Measurements from ENCODE around the gene PAFAH2. TPM values are rescaled to one million over a fixed set of nuclear protein-coding genes. Genes with fewer than 3 reads are reported as not detected.
"Not testable (repeated sequence)": the region's sequence is repeated elsewhere in the genome, so short reads cannot be mapped to it uniquely, and the experiment has no call there.

PAFAH2 gene
- total RNA-seq, 1 donor from 2014 or later = 11.3 TPM

GRCh38 chr1:25990251-25990650 lies 7.6 kb downstream of the PAFAH2 start:
- no peak for DNase-seq (ENCODE audit: low read depth)
- no peak for FAIRE-seq
- no peak for TF ChIP-seq CTCF (IDR thresholded peaks at IDR 0.05; ENCODE audit: insufficient read depth, low read length, severe bottlenecking)
- Histone ChIP-seq H3K36me3 (ENCODE audit: control insufficient read depth, insufficient read depth, low read length) (peaks cover 15% of the 10 kb centered on the region), H3K27me3 (ENCODE audit: control insufficient read depth, insufficient read depth, low read length) (no peaks in the 10 kb centered on the region), H3K4me3 (ENCODE audit: low read depth, low read length) (no peak overlapping the region)

- no peak for TF ChIP-seq CTCF (IDR thresholded peaks at IDR 0.05; ENCODE audit: insufficient read depth, low read length, severe bottlenecking)
- DNase-seq (ENCODE audit: low read depth) = no peak
- H3K4me3 ChIP-seq (ENCODE audit: low read depth, low read length) = no peak overlapping the region
- H3K36me3 ChIP-seq (ENCODE audit: control insufficient read depth, insufficient read depth, low read length) = peaks cover 15% of the 10 kb centered on the region
- FAIRE-seq = no peak
- H3K27me3 ChIP-seq (ENCODE audit: control insufficient read depth, insufficient read depth, low read length) = no peaks in the 10 kb centered on the region
These were observed 8.2 kb downstream of the PAFAH2 start for GRCh38 chr1:25989440-25990234.

- no peak for TF ChIP-seq CTCF (IDR thresholded peaks at IDR 0.05; ENCODE audit: insufficient read depth, low read length, severe bottlenecking)
- Histone ChIP-seq H3K4me3 (ENCODE audit: low read depth, low read length) (no peak overlapping the region), H3K27me3 (ENCODE audit: control insufficient read depth, insufficient read depth, low read length) (no peaks in the 10 kb centered on the region), H3K36me3 (ENCODE audit: control insufficient read depth, insufficient read depth, low read length) (peaks cover 16% of the 10 kb centered on the region)
- DNase-seq (ENCODE audit: low read depth) (no peak), FAIRE-seq (no peak)
These were observed 9.9 kb downstream of the PAFAH2 start for GRCh38 chr1:25987951-25988350.

- H3K4me3 ChIP-seq (ENCODE audit: low read depth, low read length); H3K27me3 ChIP-seq (ENCODE audit: control insufficient read depth, insufficient read depth, low read length); FAIRE-seq; DNase-seq (ENCODE audit: low read depth): not testable (repeated sequence)
- peaks cover 19% of the 10 kb centered on the region for H3K36me3 ChIP-seq (ENCODE audit: control insufficient read depth, insufficient read depth, low read length)
These were observed 11.1 kb downstream of the PAFAH2 start for GRCh38 chr1:25986773-25987172.

- H3K36me3 ChIP-seq (ENCODE audit: control insufficient read depth, insufficient read depth, low read length) = peaks cover 21% of the 10 kb centered on the region
- no peaks in the 10 kb centered on the region for H3K27me3 ChIP-seq (ENCODE audit: control insufficient read depth, insufficient read depth, low read length)
- H3K4me3 ChIP-seq (ENCODE audit: low read depth, low read length) = no peak overlapping the region
- TF ChIP-seq CTCF (IDR thresholded peaks at IDR 0.05; ENCODE audit: insufficient read depth, low read length, severe bottlenecking) = no peak
- DNase-seq (ENCODE audit: low read depth) (no peak), FAIRE-seq (no peak)
These were observed 12.2 kb downstream of the PAFAH2 start for GRCh38 chr1:25985670-25986069.

GRCh38 chr1:25985171-25985570 lies 12.7 kb downstream of the PAFAH2 start:
- DNase-seq (ENCODE audit: low read depth) (no peak), FAIRE-seq (no peak)
- Histone ChIP-seq H3K27me3 (ENCODE audit: control insufficient read depth, insufficient read depth, low read length) (no peaks in the 10 kb centered on the region), H3K36me3 (ENCODE audit: control insufficient read depth, insufficient read depth, low read length) (peaks cover 18% of the 10 kb centered on the region), H3K4me3 (ENCODE audit: low read depth, low read length) (no peak overlapping the region)
- TF ChIP-seq CTCF (IDR thresholded peaks at IDR 0.05; ENCODE audit: insufficient read depth, low read length, severe bottlenecking) = no peak
